RWPE2 (cell line): Measurements from ENCODE around the gene ACTR2.
A peak's percentile ranks its signal among the peaks of the same experiment; 100 is the strongest.
"Not testable (repeated sequence)": the region's sequence is repeated elsewhere in the genome, so short reads cannot be mapped to it uniquely, and the experiment has no call there.

Source experiments
- ATAC-seq: fragments of 200-7000 bp; cut with Tn5 transposase; 3 replicates; pipeline ENCODE4 v1.9.1; 2021; ENCODE audit warnings: low read depth
- DNase-seq: peaks from one replicate; pipeline ENCODE4 v3.0.0-alpha.2; 2020; ENCODE audit warnings: low spot score
- H3K27ac ChIP-seq: fragments of 450-650 bp; 2 replicates; pipeline ENCODE4 v1.5.1; 2017; ENCODE audit warnings: mild to moderate bottlenecking; ENCODE audit not compliant: poor library complexity, severe bottlenecking
- H3K27me3 ChIP-seq: fragments of 250-450 bp; sonication (Bioruptor Pico); 2 replicates; pipeline ENCODE4 v1.5.1; 2021; ENCODE audit warnings: mild to moderate bottlenecking, moderate library complexity; ENCODE audit not compliant: insufficient read depth, poor library complexity, severe bottlenecking
- H3K36me3 ChIP-seq: fragments of 250-450 bp; sonication (Bioruptor Pico); 2 replicates; pipeline ENCODE4 v1.5.1; 2020; ENCODE audit warnings: low read depth, mild to moderate bottlenecking, moderate library complexity
- H3K4me1 ChIP-seq: fragments of 250-450 bp; sonication (Bioruptor Pico); 2 replicates; pipeline ENCODE4 v1.5.1; 2021; ENCODE audit warnings: mild to moderate bottlenecking, moderate library complexity; ENCODE audit not compliant: insufficient read depth, poor library complexity, severe bottlenecking
- H3K4me3 ChIP-seq: fragments of 250-450 bp; sonication (Bioruptor Pico); 2 replicates; pipeline ENCODE4 v1.5.1; 2021; ENCODE audit warnings: mild to moderate bottlenecking, moderate library complexity; ENCODE audit not compliant: severe bottlenecking
- H3K9me3 ChIP-seq: fragments of 250-450 bp; sonication (Bioruptor Pico); 2 replicates; pipeline ENCODE4 v1.5.1; 2021; ENCODE audit warnings: mild to moderate bottlenecking, moderate library complexity; ENCODE audit not compliant: severe bottlenecking
- CTCF ChIP-seq: fragments of 450-650 bp; IDR thresholded peaks from one replicate; pipeline ENCODE4 v1.5.1; 2017; ENCODE audit warnings: mild to moderate bottlenecking, moderate library complexity; ENCODE audit not compliant: poor library complexity, severe bottlenecking

Gene ACTR2

GRCh38 chr2:65227456-65228262, at the start of gene ACTR2:
TSS of gene ACTR2 (plus strand) at chr2:65227831. CDS start at chr2:65227910, 79 bp downstream.
- DNase-seq (peak; percentile 94), ATAC-seq (peak; percentile 93)
- Histone ChIP-seq H3K4me3 (peak within 1 kb of the TSS; percentile 95), H3K9me3 (no peaks in the 10 kb centered on the region), H3K27me3 (no peaks in the 10 kb centered on the region), H3K36me3 (peaks cover 35% of the 10 kb centered on the region), H3K27ac (peak within 1 kb of the TSS; percentile 91), H3K4me1 (peaks cover 41% of the 10 kb centered on the region)
- no peak for TF ChIP-seq CTCF

DNA sequence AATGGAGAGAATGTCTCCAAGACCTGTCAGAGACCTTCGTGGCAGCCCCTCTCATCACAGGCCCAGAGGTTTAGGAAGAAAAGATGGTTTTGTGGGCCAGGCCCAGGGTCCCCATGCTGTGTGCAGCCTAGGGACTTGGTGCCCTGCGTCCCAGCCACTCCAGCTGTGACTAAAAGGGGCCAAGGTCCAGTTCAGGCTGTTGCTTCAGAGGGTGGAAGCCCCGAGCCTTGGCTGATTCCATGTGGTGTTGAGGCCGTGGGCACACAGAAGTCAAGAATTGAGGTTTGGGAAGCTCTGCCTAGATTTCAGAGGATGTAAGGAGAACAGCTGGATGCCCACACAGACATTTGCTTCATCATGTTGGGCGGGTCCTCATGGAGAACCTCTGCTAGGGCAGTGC, 45.1 kb upstream of the ACTR2 start:
- no peaks in the 10 kb centered on the region for H3K4me1 ChIP-seq
- H3K36me3 ChIP-seq, result no peaks in the 10 kb centered on the region
- no peaks in the 10 kb centered on the region for H3K27me3 ChIP-seq
- no peak overlapping the region for H3K27ac ChIP-seq
- no peak overlapping the region for H3K4me3 ChIP-seq
- no peak for TF ChIP-seq CTCF
- DNase-seq (no peak), ATAC-seq (no peak)
- no peaks in the 10 kb centered on the region for H3K9me3 ChIP-seq

DNA sequence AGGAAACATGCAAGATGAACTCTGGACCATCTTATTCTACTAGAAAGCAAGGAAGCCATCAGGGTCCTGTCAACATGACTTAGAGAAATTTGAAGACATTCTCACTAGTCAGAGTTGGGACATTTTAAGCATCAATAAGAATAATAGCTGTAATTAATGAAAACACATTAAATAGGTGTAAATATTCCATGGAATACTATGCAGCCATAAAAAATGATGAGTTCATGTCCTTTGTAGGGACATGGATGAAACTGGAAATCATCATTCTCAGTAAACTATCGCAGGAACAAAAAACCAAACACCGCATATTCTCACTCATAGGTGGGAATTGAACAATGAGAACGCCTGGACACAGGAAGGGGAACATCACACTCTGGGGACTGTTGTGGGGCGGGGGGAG, 44.2 kb upstream of the ACTR2 start:
- not testable (repeated sequence) for H3K4me1 ChIP-seq, H3K4me3 ChIP-seq, DNase-seq, ATAC-seq, H3K9me3 ChIP-seq, H3K27ac ChIP-seq, H3K27me3 ChIP-seq, H3K36me3 ChIP-seq

DNA sequence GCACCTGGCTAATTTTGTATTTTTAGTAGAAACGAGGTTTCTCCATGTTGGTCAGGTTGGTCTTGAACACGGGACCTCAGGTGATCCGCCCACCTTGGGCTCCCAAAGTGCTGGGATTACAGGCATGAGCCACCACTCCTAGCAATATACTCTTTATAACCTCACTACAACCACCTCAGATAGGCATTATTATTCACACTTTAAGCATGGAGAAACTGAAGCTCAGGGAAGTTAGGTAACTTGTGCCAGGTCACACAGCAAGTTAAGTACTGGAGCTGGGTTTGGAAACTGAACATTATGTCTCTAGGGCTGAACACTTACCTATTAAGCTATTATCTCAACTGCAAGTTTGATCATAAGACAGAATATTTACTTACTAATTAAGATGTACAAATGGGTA, 42.6 kb upstream of the ACTR2 start:
- no peaks in the 10 kb centered on the region for H3K9me3 ChIP-seq
- H3K36me3 ChIP-seq, result no peaks in the 10 kb centered on the region
- no peak overlapping the region for H3K27ac ChIP-seq
- no peak for TF ChIP-seq CTCF
- H3K27me3 ChIP-seq, result no peaks in the 10 kb centered on the region
- H3K4me1 ChIP-seq, result no peaks in the 10 kb centered on the region
- DNase-seq (no peak), ATAC-seq (no peak)
- H3K4me3 ChIP-seq, result no peak overlapping the region

- no peak overlapping the region for H3K27ac ChIP-seq
- no peak for DNase-seq
- ATAC-seq, result no peak
- H3K4me1 ChIP-seq, result no peaks in the 10 kb centered on the region
- H3K27me3 ChIP-seq, result no peaks in the 10 kb centered on the region
- TF ChIP-seq CTCF, result no peak
- no peak overlapping the region for H3K4me3 ChIP-seq
- no peaks in the 10 kb centered on the region for H3K9me3 ChIP-seq
- no peaks in the 10 kb centered on the region for H3K36me3 ChIP-seq
These were observed 41.4 kb upstream of the ACTR2 start for GRCh38 chr2:65186093-65186868.
